PC-3 (cell line): ENCODE data around the gene LLGL2.

ENCODE experiments used
- EZH2 ChIP-seq: fragments of 300-600 bp; sonication (generic); IDR thresholded peaks from one replicate; pipeline ENCODE4 v1.6.1; 2017; ENCODE audit warnings: antibody characterized with exemption, mild to moderate bottlenecking, low read length; ENCODE audit not compliant: unreplicated experiment
- EZH2phosphoT487 ChIP-seq: fragments of 300-600 bp; sonication (generic); IDR thresholded peaks from 2 replicates; pipeline ENCODE4 v1.6.1; 2018; ENCODE audit warnings: mild to moderate bottlenecking, antibody characterized with exemption, low read length, borderline replicate concordance
- TF ChIP-seq, protein P1 (sequence below): fragments of 300-600 bp; sonication (generic); conservative IDR thresholded peaks from 2 replicates; pipeline ENCODE4 v1.5.1; 2017; ENCODE audit warnings: antibody characterized with exemption, low read depth, mild to moderate bottlenecking, low read length

DNA sequence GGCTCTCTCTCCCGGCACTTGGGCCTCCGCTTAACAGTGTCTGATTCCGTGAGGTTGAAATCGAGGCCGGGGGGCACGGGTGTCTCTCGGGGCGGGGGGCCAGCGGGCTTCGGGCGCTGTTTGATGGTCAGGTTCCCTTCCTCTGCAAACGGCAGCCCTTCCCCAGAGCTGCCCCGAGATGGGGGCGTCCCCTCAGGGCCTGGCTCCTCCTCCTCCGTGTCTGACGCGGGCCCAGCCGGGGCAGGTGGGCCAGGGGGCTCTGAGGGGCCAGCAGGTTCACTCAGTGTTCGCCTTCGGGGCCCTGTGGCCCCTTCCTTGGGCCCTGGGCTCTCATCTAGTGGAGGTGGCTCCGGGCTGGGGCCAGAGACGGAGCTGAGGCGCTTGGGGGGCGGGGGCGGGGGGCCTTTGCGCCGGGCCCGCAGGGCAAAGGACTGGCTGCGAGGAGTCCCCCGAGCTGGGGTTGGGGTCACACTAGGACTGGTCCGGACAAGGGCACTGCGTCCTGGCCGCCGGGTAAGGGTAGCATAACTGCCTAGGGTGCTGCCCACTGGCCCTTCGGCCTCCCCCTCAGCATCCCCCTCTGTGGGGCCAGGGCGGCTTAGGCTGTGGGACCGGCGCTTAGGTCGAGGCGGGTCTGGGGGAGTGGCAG is 23.3 kb upstream of the LLGL2 start:
- TF ChIP-seq, protein P1, sequence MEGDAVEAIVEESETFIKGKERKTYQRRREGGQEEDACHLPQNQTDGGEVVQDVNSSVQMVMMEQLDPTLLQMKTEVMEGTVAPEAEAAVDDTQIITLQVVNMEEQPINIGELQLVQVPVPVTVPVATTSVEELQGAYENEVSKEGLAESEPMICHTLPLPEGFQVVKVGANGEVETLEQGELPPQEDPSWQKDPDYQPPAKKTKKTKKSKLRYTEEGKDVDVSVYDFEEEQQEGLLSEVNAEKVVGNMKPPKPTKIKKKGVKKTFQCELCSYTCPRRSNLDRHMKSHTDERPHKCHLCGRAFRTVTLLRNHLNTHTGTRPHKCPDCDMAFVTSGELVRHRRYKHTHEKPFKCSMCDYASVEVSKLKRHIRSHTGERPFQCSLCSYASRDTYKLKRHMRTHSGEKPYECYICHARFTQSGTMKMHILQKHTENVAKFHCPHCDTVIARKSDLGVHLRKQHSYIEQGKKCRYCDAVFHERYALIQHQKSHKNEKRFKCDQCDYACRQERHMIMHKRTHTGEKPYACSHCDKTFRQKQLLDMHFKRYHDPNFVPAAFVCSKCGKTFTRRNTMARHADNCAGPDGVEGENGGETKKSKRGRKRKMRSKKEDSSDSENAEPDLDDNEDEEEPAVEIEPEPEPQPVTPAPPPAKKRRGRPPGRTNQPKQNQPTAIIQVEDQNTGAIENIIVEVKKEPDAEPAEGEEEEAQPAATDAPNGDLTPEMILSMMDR = no peak
- TF ChIP-seq EZH2phosphoT487 (no peak), EZH2 (no peak)
